Choroid plexus epithelial cell (primary cell): ENCODE results near the gene PKN2.

Experiments
- DNase-seq: peaks from one replicate; pipeline ENCODE4 v3.0.0-alpha.2; 2010; ENCODE audit warnings: low read depth
- H3K4me3 ChIP-seq: 2 replicates; pipeline ENCODE4 v1.5.1; 2011; ENCODE audit warnings: low read depth, mild to moderate bottlenecking, control low read depth, low read length, moderate library complexity
- TF ChIP-seq, protein P1 (sequence below): conservative IDR thresholded peaks from 2 replicates; pipeline ENCODE4 v1.5.1; 2011; ENCODE audit warnings: low read depth, mild to moderate bottlenecking, control low read depth, inconsistent platforms, low read length, moderate library complexity

The PKN2 gene

DNA sequence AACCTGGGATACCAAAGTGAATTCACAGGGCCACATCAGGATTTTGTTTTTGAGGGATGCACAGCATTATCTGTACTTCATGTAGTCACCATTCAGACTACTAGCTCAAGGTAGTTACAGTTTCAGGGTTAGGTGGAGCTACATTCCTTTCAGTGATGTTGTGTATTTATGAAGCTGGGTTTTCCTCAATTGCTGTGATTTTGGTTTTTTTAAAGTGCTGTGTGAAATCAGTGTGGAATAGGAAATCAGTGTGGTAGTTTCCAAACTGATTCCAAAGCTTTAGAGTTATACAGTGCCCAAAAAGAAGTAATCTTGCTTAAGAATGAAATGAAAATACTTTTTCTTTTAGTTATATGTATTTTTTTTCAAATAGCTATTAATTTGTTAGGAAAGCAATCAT lies 95.8 kb downstream of the PKN2 start:
- DNase-seq = no peak
- TF ChIP-seq, protein P1, sequence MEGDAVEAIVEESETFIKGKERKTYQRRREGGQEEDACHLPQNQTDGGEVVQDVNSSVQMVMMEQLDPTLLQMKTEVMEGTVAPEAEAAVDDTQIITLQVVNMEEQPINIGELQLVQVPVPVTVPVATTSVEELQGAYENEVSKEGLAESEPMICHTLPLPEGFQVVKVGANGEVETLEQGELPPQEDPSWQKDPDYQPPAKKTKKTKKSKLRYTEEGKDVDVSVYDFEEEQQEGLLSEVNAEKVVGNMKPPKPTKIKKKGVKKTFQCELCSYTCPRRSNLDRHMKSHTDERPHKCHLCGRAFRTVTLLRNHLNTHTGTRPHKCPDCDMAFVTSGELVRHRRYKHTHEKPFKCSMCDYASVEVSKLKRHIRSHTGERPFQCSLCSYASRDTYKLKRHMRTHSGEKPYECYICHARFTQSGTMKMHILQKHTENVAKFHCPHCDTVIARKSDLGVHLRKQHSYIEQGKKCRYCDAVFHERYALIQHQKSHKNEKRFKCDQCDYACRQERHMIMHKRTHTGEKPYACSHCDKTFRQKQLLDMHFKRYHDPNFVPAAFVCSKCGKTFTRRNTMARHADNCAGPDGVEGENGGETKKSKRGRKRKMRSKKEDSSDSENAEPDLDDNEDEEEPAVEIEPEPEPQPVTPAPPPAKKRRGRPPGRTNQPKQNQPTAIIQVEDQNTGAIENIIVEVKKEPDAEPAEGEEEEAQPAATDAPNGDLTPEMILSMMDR = no peak
- no peak overlapping the region for H3K4me3 ChIP-seq

GRCh38 chr1:88780485-88780884 lies 96.4 kb downstream of the PKN2 start:
- TF ChIP-seq, protein P1 = no peak
- H3K4me3 ChIP-seq = no peak overlapping the region
- no peak for DNase-seq

DNA sequence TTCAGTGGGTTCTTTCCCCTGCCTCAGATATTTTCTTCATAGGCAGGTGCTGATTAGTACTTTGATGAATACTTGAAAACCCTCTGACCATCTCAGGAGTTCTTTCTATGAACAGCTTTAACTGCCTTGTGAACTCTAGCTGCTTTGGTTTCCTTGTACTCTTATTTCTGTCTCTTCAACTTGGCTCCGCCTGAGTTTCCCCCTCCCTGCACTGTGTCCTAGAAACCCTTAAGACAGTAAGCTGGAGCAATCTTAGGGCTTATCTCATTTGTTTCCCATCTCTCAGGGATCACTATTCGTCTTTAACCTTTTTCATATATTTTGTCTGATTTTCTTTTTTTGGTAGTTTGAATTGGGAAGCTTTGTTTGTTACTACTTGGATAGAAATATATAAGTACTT lies 99.1 kb downstream of the PKN2 start:
- no peak for DNase-seq
- TF ChIP-seq, protein P1 = no peak
- H3K4me3 ChIP-seq = no peak overlapping the region

- TF ChIP-seq, protein P1 = no peak
- DNase-seq = no peak
- H3K4me3 ChIP-seq = no peak overlapping the region
Observed at GRCh38 chr1:88784551-88784950, 100.5 kb downstream of the PKN2 start.

- no peak for DNase-seq
- H3K4me3 ChIP-seq = no peak overlapping the region
- TF ChIP-seq, protein P1 = no peak
Observed at GRCh38 chr1:88787023-88787903, 103.2 kb downstream of the PKN2 start.

DNA sequence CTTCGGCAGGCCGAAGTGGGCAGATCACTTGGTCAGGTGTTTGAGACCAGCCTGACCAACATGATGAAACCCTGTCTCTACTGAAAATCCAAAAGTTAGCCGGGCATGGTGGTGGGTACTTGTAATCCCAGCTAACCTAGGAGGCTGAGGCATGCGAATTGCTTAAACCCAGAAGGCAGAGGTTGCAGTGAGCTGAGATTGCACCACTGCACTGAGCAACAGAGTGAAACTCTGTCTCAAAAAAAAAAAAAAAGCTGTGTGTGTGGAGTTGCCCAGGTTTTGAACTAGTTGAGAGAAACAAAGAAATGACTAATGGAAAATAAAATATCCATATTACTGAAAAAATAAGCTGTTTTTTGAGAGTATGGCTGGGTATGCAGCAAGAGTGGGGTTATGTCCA lies 107.1 kb downstream of the PKN2 start:
- H3K4me3 ChIP-seq = no peak overlapping the region
- TF ChIP-seq, protein P1 = no peak
- DNase-seq = peak; percentile 56

DNA sequence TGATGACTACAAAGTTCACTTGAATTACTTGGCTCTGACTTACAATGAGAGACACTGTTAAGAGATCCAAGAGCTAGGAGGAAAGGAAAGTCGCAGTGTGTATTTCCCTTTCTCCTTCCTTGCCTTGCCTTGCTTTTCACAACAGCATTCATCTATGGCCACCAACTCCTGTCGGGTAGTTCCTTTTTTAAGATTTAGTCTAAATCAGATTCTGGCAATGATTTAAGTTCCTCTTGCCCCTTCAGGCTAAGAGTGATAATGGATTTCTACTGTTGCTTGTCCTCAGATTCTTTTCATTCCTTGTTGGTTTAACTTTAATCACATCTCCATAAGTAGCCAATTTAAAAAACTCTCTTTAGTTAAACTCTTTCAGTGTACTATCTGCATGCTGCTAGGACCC lies 115.4 kb downstream of the PKN2 start:
- H3K4me3 ChIP-seq = no peak overlapping the region
- DNase-seq = no peak
- TF ChIP-seq, protein P1 = no peak
